HCT116 (cell line): Measurements from ENCODE around the gene ELF5.

Experiments used
- CTCF ChIP-seq, 3 experiments: fragments of 200-600 bp in 1 of 3; sonication (generic) in 1 of 3; IDR thresholded peaks in 2 of 3; conservative IDR thresholded peaks in 1 of 3; 2 replicates each; pipeline ENCODE4 v1.5.1; 2012 to 2017; ENCODE audit warnings: low read depth in 2 of 3, low read length in 2 of 3, antibody characterized with exemption in 1 of 3, borderline replicate concordance in 1 of 3, control low read depth in 1 of 3, mild to moderate bottlenecking in 1 of 3, mixed read lengths in 1 of 3, mixed run types in 1 of 3, moderate library complexity in 1 of 3; ENCODE audit not compliant: insufficient read depth in 1 of 3
- EZH2phosphoT487 ChIP-seq: fragments of 200-600 bp; IDR thresholded peaks from 2 replicates; pipeline ENCODE4 v1.6.1; 2018; ENCODE audit warnings: antibody characterized with exemption, borderline replicate concordance
- FOSL1 ChIP-seq: IDR thresholded peaks from 2 replicates; pipeline ENCODE4 v1.6.1; 2012; ENCODE audit warnings: low read depth
- MAX ChIP-seq: IDR thresholded peaks from 2 replicates; pipeline ENCODE4 v1.6.1; 2012
- POLR2A ChIP-seq: IDR thresholded peaks from 2 replicates; pipeline ENCODE4 v1.7.0; 2011; ENCODE audit warnings: borderline replicate concordance; ENCODE audit not compliant: insufficient read depth, insufficient read length; ENCODE audit errors: extremely low read depth
- POLR2AphosphoS5 ChIP-seq: IDR thresholded peaks from 2 replicates; pipeline ENCODE4 v1.6.1; 2011; ENCODE audit warnings: mild to moderate bottlenecking, low read depth, low read length, moderate library complexity
- RAD21 ChIP-seq: IDR thresholded peaks from 2 replicates; pipeline ENCODE4 v1.6.1; 2012; ENCODE audit warnings: low read depth, mild to moderate bottlenecking
- REST ChIP-seq: IDR thresholded peaks from 2 replicates; pipeline ENCODE4 v1.6.1; 2012; ENCODE audit warnings: low read depth
- SP1 ChIP-seq: IDR thresholded peaks from 2 replicates; pipeline ENCODE4 v1.6.1; 2012; ENCODE audit warnings: low read depth
- ZBTB33 ChIP-seq: IDR thresholded peaks from 2 replicates; pipeline ENCODE4 v1.6.1; 2011; ENCODE audit warnings: mild to moderate bottlenecking, low read length, moderate library complexity; ENCODE audit not compliant: insufficient replicate concordance; ENCODE audit errors: extremely low read depth
- ZNF274 ChIP-seq: fragments of 200-500 bp; sonication (Bioruptor generic); IDR thresholded peaks from 2 replicates; pipeline ENCODE4 v1.6.1; 2014; ENCODE audit warnings: mild to moderate bottlenecking, low read depth, low read length, inconsistent platforms

- TF ChIP-seq CTCF (IDR thresholded peaks at IDR 0.05 in 2 of 3, conservative IDR thresholded peaks at IDR 0.05 in 1 of 3; ENCODE audit: borderline replicate concordance in 1 of 3, insufficient read depth in 1 of 3, low read depth in 2 of 3, low read length in 2 of 3), result no peak
- no peak for TF ChIP-seq POLR2A
- no peak for TF ChIP-seq MAX
- TF ChIP-seq POLR2AphosphoS5, result no peak
- TF ChIP-seq ZNF274, result no peak
- no peak for TF ChIP-seq RAD21
- TF ChIP-seq SP1, result no peak
- TF ChIP-seq ZBTB33, result no peak
- no peak for TF ChIP-seq REST
- no peak for TF ChIP-seq EZH2phosphoT487
- no peak for TF ChIP-seq FOSL1
These were observed 7.7 kb downstream of the ELF5 start for GRCh38 chr11:34505874-34506273.
